Anterior cingulate cortex (tissue), 58 donors: Measurements from ENCODE around the gene SS18.
"Not testable (repeated sequence)": the region's sequence is repeated elsewhere in the genome, so short reads cannot be mapped to it uniquely, and the experiment has no call there.

Experiments used
- DNase-seq, 58 donors: peaks; one replicate each; lab custom pipeline; 2025; lab: John Stamatoyannopoulos, UW

The SS18 gene

DNA sequence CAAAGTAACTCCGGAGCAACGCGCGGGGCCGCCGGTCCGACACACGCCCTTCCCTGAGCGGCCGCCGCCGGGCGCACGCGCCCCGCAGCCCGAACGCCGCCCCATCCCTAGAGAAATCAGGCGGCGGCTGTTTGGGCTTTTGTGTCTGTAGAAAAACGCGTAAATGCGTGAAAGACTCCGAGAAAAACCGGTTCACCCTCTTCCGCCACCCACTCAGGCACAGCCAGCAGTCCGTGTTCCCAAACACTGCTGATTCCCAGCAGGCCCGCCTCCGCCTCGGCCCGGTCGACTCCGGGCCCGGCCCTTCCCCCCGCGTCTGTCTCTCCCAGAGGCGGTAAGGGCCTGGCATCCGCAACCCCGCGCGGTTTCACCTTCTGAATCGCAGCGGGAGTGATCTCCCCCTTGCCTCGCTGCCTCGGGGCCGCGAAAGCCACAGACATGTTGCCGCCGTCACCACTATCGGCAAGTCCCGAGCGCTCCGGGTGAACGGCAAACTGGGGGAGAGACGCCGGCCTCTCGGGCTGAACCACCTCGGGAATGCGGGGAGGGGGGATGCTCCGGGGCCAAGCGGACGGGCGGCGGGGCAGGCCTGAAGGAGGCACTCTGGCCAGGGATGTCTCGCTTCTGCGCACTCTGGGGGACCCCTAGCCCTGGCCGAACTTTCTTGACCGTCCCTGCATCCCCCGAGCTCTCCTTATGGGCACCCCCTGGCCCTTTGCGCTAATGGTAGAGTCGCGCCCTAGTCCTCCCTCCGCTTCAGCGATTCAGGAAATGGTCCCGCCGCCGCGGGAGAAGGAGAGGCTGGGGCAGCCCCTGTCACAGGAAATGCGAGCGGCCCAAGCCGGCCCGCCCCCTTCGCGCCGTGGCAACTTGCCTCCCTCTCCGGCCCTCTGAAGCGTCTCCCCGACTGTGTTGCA is at the start of gene SS18:
Gene SS18 (minus strand): TSS at position 484 of the 917 bp plus-strand sequence. CDS start 44 bp downstream, at position 440.
- peak; percentile 22 to 98 (median 91) for DNase-seq

DNA sequence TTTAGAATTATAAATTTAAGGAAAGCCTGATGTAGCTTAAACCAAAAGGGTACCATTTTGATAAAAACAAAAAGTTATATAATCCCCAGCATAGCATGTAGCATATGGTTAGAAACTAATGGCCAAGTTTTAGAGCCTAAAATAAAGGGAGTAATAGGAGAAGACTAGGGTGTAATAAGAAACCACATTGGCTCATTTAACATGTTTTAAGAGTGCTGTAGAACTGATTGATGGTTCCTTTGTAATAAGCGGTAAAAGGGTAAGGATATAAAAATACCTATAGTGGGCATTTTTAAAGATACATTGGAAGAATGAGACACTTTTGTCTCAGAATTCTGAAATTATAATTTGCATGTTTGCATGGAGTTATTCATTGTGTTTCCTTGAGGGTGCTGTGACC is 45.1 kb upstream of the SS18 start:
- no peak for DNase-seq

GRCh38 chr18:26134107-26134506 is 43.7 kb upstream of the SS18 start:
- no peak for DNase-seq

DNA sequence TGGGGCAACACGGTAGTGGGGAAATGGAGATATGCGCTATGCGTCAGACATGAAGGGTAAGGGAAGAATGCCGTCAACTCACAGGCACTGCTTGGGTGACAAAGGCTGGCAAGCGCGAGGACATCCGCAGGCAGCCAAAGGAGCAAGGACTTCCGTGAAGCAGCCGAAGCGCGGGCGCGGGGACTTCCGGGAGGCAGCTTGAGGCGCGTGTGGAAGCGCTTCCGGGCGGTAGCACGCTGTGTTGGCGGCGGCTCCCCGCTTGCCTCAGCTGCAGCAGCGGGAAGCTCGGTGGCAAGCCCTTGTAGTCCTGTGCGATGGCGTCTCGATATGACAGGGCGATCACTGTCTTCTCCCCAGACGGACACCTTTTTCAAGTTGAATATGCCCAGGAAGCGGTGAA is 43.2 kb upstream of the SS18 start, which contains the start of gene PSMA8:
Gene PSMA8 (plus strand): TSS at position 218 of the 400 bp plus-strand sequence. CDS start 97 bp downstream, at position 315.
- DNase-seq: no peak

- DNase-seq: not testable (repeated sequence)
Observed at GRCh38 chr18:26128192-26128591, 37.8 kb upstream of the SS18 start.

DNA sequence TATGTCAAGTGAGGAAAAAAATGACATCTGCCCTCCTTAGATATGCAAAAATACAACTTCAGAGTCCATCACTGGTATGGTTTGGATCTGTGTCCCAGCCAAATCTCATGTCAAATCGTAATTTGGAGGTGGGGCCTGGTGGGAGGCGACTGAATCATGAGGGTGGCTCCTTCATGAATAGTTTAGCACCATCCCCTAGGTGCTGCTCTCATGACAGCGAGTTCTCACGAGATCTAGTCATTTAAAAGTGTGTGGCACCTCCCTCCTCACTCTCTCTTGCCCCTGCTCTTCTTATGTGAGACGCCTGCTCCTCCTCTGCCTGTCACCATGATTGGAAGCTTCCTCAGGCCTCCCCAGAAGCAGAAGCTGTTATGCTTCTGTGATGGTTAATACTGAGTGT is 37.4 kb upstream of the SS18 start:
- no peak for DNase-seq

GRCh38 chr18:26121994-26122393 is 31.6 kb upstream of the SS18 start:
- DNase-seq: not testable (repeated sequence)

DNA sequence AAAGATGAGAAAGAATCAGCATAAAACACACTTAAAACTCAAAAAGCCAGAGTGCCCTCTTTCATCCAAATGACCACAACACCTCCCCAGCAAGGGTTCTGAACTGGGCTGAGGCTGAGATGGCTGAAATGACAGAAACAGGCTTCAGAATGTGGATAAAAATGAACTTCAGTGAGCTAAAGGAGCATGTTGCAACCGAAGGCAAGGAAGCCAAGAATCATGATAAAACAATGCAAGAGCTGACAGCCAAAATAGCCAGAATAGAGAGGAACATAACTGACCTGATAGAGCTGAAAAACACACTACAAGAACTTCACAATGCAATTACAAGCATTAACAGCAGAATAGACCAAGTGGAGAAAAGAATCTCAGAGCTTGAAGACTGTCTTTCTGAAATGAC is 31.1 kb upstream of the SS18 start:
- DNase-seq: no peak

- DNase-seq: no peak
Observed at GRCh38 chr18:26119246-26119645, 28.8 kb upstream of the SS18 start.

GRCh38 chr18:26104035-26104434 is 13.6 kb upstream of the SS18 start:
- no peak for DNase-seq

- no peak for DNase-seq
Observed at GRCh38 chr18:26103579-26103978, 13.2 kb upstream of the SS18 start.

DNA sequence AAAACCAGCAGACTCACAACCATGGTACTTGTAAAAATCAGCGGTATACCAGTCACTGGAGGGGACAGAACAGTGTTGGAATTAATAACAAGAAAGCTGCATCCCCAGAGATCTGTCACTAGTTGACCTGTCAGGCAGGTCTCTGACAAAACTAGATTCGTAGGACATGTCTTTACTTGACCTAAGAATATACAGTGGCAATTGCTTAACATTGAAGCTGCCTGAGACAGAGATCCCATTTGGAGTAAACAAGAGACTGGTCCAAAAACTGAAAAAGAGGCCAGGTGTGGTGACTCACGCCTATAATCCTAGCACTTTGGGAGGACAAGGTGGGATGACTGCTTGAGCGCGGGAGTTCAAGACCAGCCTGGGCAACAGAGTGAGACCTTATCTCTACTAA is 7.2 kb upstream of the SS18 start:
- no peak for DNase-seq

- DNase-seq: no peak
Observed at GRCh38 chr18:26096852-26097251, 6.4 kb upstream of the SS18 start.

DNA sequence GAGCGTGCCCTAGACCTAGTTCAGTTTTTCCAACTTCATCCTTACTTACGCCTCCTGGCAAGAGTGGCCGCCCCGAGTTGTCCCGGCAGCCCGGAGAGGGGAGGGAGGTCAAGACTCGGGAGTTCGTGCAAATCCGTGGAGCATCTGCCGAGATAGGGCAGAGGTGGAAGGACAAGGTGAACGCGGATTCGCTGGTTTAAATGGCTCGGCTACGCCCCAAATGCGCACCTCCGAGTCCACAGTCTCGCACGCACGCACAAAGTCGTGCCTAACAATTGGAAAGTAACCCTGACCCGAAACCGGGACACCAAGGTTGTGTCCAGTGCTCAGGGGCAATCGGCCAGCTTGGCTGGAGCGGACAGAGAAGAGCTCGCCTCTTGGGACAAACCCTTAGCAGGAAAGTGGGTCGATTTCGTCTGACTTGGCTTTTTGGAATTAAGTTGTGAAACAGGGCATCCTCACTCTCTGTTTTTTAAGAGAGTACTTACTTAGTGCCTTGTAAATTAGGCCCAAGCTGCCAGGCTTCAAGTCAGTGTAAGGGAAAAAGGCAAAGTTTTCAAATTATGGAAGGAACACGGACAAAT is 726 bp upstream of the SS18 start:
- peak in 13 of 58 donors; percentile 22 to 82 (median 55) for DNase-seq

GRCh38 chr18:26089293-26090129 is 902 bp downstream of the SS18 start:
- peak in 25 of 58 donors; percentile 0 to 63 (median 28) for DNase-seq

GRCh38 chr18:26088487-26088886 is 1.9 kb downstream of the SS18 start:
- no peak for DNase-seq

DNA sequence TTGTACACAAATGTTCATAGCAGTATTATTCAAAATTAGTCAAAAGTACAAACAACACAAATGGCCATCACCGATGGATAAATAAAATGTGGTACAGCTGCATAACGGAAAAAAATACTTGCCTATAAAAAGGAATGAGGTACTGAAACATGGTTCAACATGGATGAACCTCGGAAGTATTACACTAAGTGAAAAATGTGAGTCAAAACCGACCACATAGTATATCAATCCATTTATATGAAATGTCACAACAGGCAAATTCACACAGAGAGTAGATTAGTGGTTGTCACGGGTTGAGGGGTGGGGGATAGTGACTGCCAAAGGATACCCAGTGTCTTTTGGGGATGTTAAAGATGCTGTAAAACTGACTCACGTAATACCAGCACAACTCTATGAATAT is 3.5 kb downstream of the SS18 start:
- no peak for DNase-seq

DNA sequence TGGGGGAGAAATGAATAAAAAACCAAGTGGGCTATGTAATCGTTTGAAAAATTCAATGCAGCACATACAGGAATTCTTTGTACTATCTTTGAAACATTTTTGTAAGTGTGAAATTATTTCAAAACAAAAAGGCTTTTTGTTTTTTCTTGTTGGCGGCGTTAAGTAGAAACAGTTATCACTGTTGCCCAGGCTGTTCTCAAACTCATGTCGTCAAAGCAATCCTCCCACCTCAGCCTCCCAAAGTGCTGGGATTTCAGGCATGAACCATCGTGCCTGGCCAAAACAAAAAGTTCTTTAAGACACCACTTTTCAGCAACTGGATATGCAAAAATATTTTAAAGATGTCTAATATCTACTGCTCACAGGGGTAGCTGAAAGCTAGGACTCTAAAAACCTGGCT is 5.4 kb downstream of the SS18 start:
- no peak for DNase-seq

DNA sequence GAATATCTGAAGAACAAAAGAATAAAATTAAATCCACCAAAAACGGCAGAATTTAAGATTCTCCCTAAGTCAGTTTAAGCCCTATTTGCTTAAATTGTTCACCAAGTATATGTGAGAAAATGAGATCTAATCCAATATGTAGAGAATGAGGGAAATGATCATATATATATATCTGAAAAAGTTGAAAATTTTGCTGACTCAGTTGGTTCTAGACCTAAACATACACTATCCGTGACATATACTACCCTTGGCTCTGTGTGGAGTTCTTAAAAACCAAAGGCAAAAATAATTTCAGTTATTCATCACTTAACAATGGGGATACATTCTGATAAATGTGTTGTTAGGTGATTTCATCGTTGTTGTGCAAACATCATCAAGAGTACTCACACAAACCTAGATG is 7.3 kb downstream of the SS18 start:
- no peak for DNase-seq

- DNase-seq: no peak
Observed at GRCh38 chr18:26082475-26082874, 7.9 kb downstream of the SS18 start.

DNA sequence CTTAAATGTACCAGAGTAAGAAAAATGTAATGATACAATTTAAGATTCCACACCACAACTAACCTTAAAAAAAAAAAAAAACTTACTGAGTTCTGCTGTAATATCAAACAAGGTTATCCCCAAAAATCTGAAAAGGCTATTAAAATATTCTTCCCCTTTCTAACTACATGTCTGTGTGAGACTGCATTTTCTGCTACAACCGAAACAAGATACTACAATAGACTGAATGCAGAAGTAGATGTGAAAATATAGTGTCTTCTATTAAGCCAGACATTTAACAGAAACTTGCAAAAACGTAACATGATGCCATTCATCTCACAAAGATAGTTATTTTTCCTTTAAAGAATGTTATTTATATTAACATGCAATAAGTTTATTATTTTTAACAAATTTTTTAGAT is 16.2 kb downstream of the SS18 start:
- no peak for DNase-seq
